Measurements from ENCODE around the gene USH1C. TPM values are rescaled to one million over a fixed set of nuclear protein-coding genes. Genes with fewer than 3 reads are reported as not detected.

The USH1C gene
- total and polyA plus RNA-seq, 9 of the 15 experiments (the other 6 are each of a cell fraction or from before 2014, with no cell fraction given), result 0.04 TPM; not detected in 8

DNA sequence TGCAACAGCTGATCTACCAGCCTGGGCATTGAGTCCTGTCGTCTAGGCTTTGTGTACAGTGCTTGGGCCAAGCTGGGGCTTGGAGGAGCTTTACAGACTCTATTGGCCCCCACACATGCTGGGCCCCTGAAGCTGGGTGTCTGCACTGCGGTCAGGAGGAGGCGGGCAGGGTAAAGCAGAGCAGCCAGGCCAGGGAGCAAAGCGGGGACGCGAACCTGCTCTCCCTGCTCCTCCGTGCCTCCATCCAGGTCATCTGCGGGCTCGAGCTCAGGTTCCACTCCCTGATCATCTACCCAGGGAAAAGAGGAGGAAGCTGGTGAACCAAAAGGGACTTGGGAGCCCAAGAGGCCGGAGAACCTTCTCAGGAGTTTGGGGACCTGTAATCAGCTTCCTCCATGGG, 27.0 kb downstream of the USH1C start (continued):
- no peak for TF ChIP-seq ZBTB40 (IDR thresholded peaks at IDR 0.05)
- TF ChIP-seq ZBTB40 (CRISPR knock-in tag; IDR thresholded peaks at IDR 0.05), result no peak
- TF ChIP-seq ATF4 (CRISPR knock-in tag; IDR thresholded peaks at IDR 0.05), result no peak
- TF ChIP-seq DNMT1 (IDR thresholded peaks at IDR 0.05), result no peak
- TF ChIP-seq TFAM (CRISPR knock-in tag; conservative IDR thresholded peaks at IDR 0.05), result no peak
- TF ChIP-seq NUFIP1 (IDR thresholded peaks at IDR 0.05; ENCODE audit: partially characterized antibody), result no peak
- TF ChIP-seq PRPF4 (IDR thresholded peaks at IDR 0.05; ENCODE audit: insufficient read depth, low read depth, low read length, poor library complexity, severe bottlenecking), result no peak
- TF ChIP-seq MNT (conservative IDR thresholded peaks at IDR 0.05), result no peak
- no peak for TF ChIP-seq SREBF2 (CRISPR knock-in tag; IDR thresholded peaks at IDR 0.05)
- TF ChIP-seq SMARCE1 (IDR thresholded peaks at IDR 0.05), result no peak
- no peak for TF ChIP-seq ELF1 (tag; IDR thresholded peaks at IDR 0.05)
